Pancreas (tissue), 10 donors: ENCODE results near the gene GPR119. TPM values are rescaled to one million over a fixed set of nuclear protein-coding genes. Genes with fewer than 3 reads are reported as not detected.

Experiments
- ATAC-seq, 4 donors: fragments of 200-7000 bp; cut with Tn5 transposase; one replicate each; pipeline versions ENCODE4 v1.8.0 to v1.9.1; 2020; ENCODE audit warnings: mild to moderate bottlenecking in 4 of 4, moderate library complexity in 4 of 4
- DNase-seq, 6 donors: peaks; one replicate each; pipeline ENCODE4 v3.0.0-alpha.2; 2020
- FAIRE-seq: peaks from 2 replicates; lab custom pipeline; 2012; peaks lifted over from hg19 to GRCh38; lab: Jason Lieb, UNC
- H3K27ac ChIP-seq, 4 donors: fragments of 200-600 bp; sonication (generic); 1 replicate in 3 of 4; 2 replicates in 1 of 4; pipeline versions ENCODE4 v1.5.0 to v1.8.0; 2020
- H3K27me3 ChIP-seq, 4 donors: fragments of 200-600 bp; one replicate each; pipeline ENCODE4 v1.8.0; 2021
- H3K36me3 ChIP-seq, 3 donors: fragments of 200-600 bp; sonication (generic) in 1 of 3; one replicate each; pipeline versions ENCODE4 v1.5.0 to v1.8.0; 2020 to 2021
- H3K4me1 ChIP-seq, 3 donors: fragments of 200-600 bp; one replicate each; pipeline ENCODE4 v1.8.0; 2021
- H3K4me3 ChIP-seq, 4 donors: fragments of 200-600 bp; sonication (generic) in 2 of 4; one replicate each; pipeline versions ENCODE4 v1.5.0 to v1.8.0; 2020 to 2021
- H3K9me3 ChIP-seq, 4 donors: fragments of 200-600 bp; one replicate each; pipeline ENCODE4 v1.8.0; 2021
- CTCF ChIP-seq, 4 donors: fragments of 200-600 bp; sonication (generic) in 3 of 4; IDR thresholded peaks; one replicate each; pipeline versions ENCODE4 v1.5.0 to v1.8.0; 2021; ENCODE audit warnings: antibody characterized with exemption in 4 of 4
- WGBS, 2 donors: extraction: QIAGEN DNeasy Blood & Tissue Kit; methylation state at CpG; one replicate each; pipeline ENCODE4 v1.1.7; 2013; 5-methylcytosine and 5-hydroxymethylcytosine counted together
- intact Hi-C, 3 donors: fragments of 100-400 bp; cut with DNase I; formaldehyde crosslinking; loops; one replicate each; pipeline versions ENCODE4 v1.11.1 to v1.14.2; 2022
- polyA plus RNA-seq, 2 donors: library from polyadenylated mRNA; stranded (reverse); fragments of 200-250 nt; gene quantifications; one replicate each; pipeline ENCODE4 v1.2.3, GENCODE V29; 2013
- total RNA-seq, 6 donors: library from RNA; stranded (reverse); fragmentation: NEBNext Ultra II Directional in 4 of 6; extraction: Animal tissue kit (Norgen Biotek cat#: 25700) in 4 of 6; gene quantifications; one replicate each; pipeline versions ENCODE4 v1.2.1 to v1.2.4, GENCODE V29; 2021 to 2023
- donor health status: healthy with polysubstance abuse.
- donor health status: DM: no; HTN: no; CAD: no; lungs with moderate emphysema.
- donor health status: DM: no; HTN: no; CAD: no.
- donor health status: control.
- donor health status: control.
- donor health status: Bipolar disorder and iron deficiency.
- donor health status: DM: yes; HTN: yes; CAD: no.
- donor health status: DM: no; HTN: no; CAD: no.
- donor health status: DM: no; HTN: no; CAD: no.
- donor health status: DM: yes; HTN: yes; CAD: no.

The GPR119 gene
- total and polyA plus RNA-seq, 8 donors: 0.19 to 7.6 (median 1.5) TPM; not detected in 1

- intact Hi-C loops: no loop called here
- TF ChIP-seq CTCF (IDR thresholded peaks at IDR 0.05): no peak
- 38 to 57% methylated on average over 2 of the region's 2 CpGs for WGBS, 2 donors
- Histone ChIP-seq H3K27me3 (peaks cover 0 to 7% (median 0%) of the 10 kb centered on the region in 4 donors), H3K9me3 (no peaks in the 10 kb centered on the region), H3K36me3 (no peaks in the 10 kb centered on the region), H3K27ac (no peak overlapping the region), H3K4me3 (no peak overlapping the region), H3K4me1 (no peaks in the 10 kb centered on the region)
- ATAC-seq (no peak), FAIRE-seq (no peak), DNase-seq (no peak)
These were observed 32.6 kb upstream of the GPR119 start for GRCh38 chrX:130418066-130418465.

- intact Hi-C loops: no loop called here
- FAIRE-seq (no peak), DNase-seq (no peak), ATAC-seq (no peak)
- no peaks in the 10 kb centered on the region for H3K36me3 ChIP-seq
- TF ChIP-seq CTCF (IDR thresholded peaks at IDR 0.05): no peak
- H3K4me1 ChIP-seq: no peaks in the 10 kb centered on the region
- H3K27ac ChIP-seq: no peak overlapping the region
- no peak overlapping the region for H3K4me3 ChIP-seq
- no peaks in the 10 kb centered on the region for H3K27me3 ChIP-seq
- H3K9me3 ChIP-seq: no peaks in the 10 kb centered on the region
- 74 to 77% methylated on average over 4 of the region's 4 CpGs for whole genome bisulfite sequencing, 2 donors
These were observed 31.3 kb upstream of the GPR119 start for GRCh38 chrX:130416785-130417184.

- intact Hi-C loops: no loop called here
- ATAC-seq: no peak
- no peak for DNase-seq
- 88 to 94% methylated on average over 7 of the region's 7 CpGs for WGBS, 2 donors
- no peak for TF ChIP-seq CTCF (IDR thresholded peaks at IDR 0.05)
- no peak for FAIRE-seq
- H3K36me3 ChIP-seq: no peaks in the 10 kb centered on the region
- no peaks in the 10 kb centered on the region for H3K4me1 ChIP-seq
- no peak overlapping the region for H3K4me3 ChIP-seq
- H3K9me3 ChIP-seq: no peaks in the 10 kb centered on the region
- no peak overlapping the region for H3K27ac ChIP-seq
- H3K27me3 ChIP-seq: no peaks in the 10 kb centered on the region
These were observed 29.7 kb upstream of the GPR119 start for GRCh38 chrX:130415201-130415600.

GRCh38 chrX:130414800-130415199 lies 29.3 kb upstream of the GPR119 start:
- H3K36me3 ChIP-seq: no peaks in the 10 kb centered on the region
- TF ChIP-seq CTCF (IDR thresholded peaks at IDR 0.05): no peak
- H3K27me3 ChIP-seq: no peaks in the 10 kb centered on the region
- intact Hi-C loops: no loop called here
- no peak for ATAC-seq
- FAIRE-seq: no peak
- DNase-seq: no peak
- no peaks in the 10 kb centered on the region for H3K4me1 ChIP-seq
- WGBS, 2 donors: 90 to 94% methylated on average over 5 of the region's 5 CpGs
- H3K9me3 ChIP-seq: no peaks in the 10 kb centered on the region
- no peak overlapping the region for H3K4me3 ChIP-seq
- H3K27ac ChIP-seq: no peak overlapping the region

GRCh38 chrX:130413415-130413814 lies 27.9 kb upstream of the GPR119 start:
- ATAC-seq (no peak), FAIRE-seq (no peak), DNase-seq (no peak)
- no peak for TF ChIP-seq CTCF (IDR thresholded peaks at IDR 0.05)
- Histone ChIP-seq H3K9me3 (no peaks in the 10 kb centered on the region), H3K4me1 (no peaks in the 10 kb centered on the region), H3K27me3 (no peaks in the 10 kb centered on the region), H3K27ac (no peak overlapping the region), H3K36me3 (peaks cover 0 to 3% (median 0%) of the 10 kb centered on the region in 3 donors), H3K4me3 (no peak overlapping the region)
- intact Hi-C loops: no loop called here
- 63 to 95% methylated on average over 2 of the region's 2 CpGs for WGBS, 2 donors
